Measurements from ENCODE around the gene CLEC4G.
A peak's percentile ranks its signal among the peaks of the same experiment; 100 is the strongest.
"Not testable (repeated sequence)": the region's sequence is repeated elsewhere in the genome, so short reads cannot be mapped to it uniquely, and the experiment has no call there.

CLEC4G gene

GRCh38 chr19:7772752-7773291, 40.9 kb upstream of the CLEC4G start:
- DNase-seq (ENCODE audit: low read depth), result peak; percentile 34
- H3K4me3 ChIP-seq (ENCODE audit: low read depth, low read length), result no peak overlapping the region
- TF ChIP-seq, protein P1, sequence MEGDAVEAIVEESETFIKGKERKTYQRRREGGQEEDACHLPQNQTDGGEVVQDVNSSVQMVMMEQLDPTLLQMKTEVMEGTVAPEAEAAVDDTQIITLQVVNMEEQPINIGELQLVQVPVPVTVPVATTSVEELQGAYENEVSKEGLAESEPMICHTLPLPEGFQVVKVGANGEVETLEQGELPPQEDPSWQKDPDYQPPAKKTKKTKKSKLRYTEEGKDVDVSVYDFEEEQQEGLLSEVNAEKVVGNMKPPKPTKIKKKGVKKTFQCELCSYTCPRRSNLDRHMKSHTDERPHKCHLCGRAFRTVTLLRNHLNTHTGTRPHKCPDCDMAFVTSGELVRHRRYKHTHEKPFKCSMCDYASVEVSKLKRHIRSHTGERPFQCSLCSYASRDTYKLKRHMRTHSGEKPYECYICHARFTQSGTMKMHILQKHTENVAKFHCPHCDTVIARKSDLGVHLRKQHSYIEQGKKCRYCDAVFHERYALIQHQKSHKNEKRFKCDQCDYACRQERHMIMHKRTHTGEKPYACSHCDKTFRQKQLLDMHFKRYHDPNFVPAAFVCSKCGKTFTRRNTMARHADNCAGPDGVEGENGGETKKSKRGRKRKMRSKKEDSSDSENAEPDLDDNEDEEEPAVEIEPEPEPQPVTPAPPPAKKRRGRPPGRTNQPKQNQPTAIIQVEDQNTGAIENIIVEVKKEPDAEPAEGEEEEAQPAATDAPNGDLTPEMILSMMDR (IDR thresholded peaks at IDR 0.05; ENCODE audit: low read depth, low read length, missing control alignments), result no peak

DNA sequence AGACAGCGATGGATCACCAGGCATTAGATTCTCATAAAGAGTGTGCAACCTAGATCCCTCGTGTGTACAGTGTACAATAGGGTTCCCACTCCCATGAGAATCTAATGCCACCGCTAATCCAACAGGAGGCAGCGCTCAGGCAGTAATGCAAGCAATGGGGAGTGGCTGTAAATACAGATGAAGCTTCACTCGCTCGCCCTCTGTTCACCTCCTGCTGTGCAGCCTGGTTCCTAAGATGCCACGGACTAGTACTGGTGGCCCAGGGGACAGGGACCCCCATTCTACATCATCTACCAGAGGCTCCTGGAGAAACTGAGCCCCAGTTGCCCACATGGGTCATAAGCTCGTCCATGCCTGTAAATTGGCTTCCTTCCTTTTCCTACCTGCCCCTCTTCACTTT, 39.2 kb upstream of the CLEC4G start:
- no peak overlapping the region for H3K4me3 ChIP-seq (ENCODE audit: low read depth, low read length)
- TF ChIP-seq, protein P1 (IDR thresholded peaks at IDR 0.05; ENCODE audit: low read depth, low read length, missing control alignments), result no peak
- no peak for DNase-seq (ENCODE audit: low read depth)

DNA sequence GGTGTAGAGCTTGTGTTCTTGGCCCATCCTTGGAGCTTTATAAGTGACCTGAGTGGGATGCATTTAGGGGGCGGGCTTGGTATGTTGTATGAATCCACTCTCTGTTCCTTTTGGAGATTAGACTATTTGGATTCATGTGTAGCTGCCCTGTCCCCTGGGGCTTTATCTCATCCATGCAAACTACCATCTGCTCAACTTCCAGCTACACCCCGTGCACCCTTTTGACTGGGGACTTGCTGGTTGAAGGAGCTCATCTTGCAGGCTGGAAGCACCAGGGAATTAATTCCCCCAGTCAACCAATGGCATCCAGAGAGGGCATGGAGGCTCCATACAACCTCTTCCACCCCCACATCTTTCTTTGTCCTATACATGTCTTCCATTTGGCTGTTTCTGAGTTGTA, 37.3 kb upstream of the CLEC4G start:
- no peak for DNase-seq (ENCODE audit: low read depth)
- no peak overlapping the region for H3K4me3 ChIP-seq (ENCODE audit: low read depth, low read length)
- TF ChIP-seq, protein P1 (IDR thresholded peaks at IDR 0.05; ENCODE audit: low read depth, low read length, missing control alignments), result no peak

- TF ChIP-seq, protein P1 (IDR thresholded peaks at IDR 0.05; ENCODE audit: low read depth, low read length, missing control alignments), result no peak
- no peak for DNase-seq (ENCODE audit: low read depth)
- H3K4me3 ChIP-seq (ENCODE audit: low read depth, low read length), result no peak overlapping the region
Measured at GRCh38 chr19:7767487-7767886, 35.6 kb upstream of the CLEC4G start.

DNA sequence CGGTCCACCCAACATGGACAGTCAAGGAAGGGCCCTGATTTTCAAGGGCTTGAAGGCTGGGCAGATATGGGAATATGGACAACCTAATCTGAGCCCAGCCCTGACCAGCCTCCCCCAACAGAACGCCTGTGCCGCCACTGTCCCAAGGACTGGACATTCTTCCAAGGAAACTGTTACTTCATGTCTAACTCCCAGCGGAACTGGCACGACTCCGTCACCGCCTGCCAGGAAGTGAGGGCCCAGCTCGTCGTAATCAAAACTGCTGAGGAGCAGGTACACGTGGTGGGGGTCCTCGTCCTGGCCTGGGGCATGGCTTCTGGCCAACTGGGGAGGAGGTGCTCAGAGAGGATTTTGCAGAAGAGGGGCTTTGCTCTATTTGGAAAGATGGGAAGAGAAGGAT, 34.6 kb upstream of the CLEC4G start:
- no peak overlapping the region for H3K4me3 ChIP-seq (ENCODE audit: low read depth, low read length)
- TF ChIP-seq, protein P1 (IDR thresholded peaks at IDR 0.05; ENCODE audit: low read depth, low read length, missing control alignments), result no peak
- DNase-seq (ENCODE audit: low read depth), result no peak

DNA sequence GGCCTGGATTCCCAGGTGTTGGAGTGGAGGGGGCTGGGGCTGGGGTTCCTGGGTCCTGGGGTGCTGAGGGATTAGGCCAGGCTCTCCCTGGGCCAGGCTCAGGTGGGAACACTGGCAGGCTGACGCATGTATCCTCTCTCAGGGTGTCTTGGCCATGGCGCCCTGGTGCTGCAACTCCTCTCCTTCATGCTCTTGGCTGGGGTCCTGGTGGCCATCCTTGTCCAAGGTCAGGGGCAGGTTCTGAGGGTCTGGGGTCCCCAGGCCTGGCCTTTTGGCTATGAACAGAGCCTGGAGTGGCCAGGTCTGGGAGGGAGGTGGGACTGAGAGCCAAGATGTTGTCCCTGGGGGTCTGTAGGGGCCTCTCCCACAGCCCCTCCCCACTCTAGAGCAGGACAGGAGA, 33.1 kb upstream of the CLEC4G start:
- not testable (repeated sequence) for H3K4me3 ChIP-seq (ENCODE audit: low read depth, low read length); DNase-seq (ENCODE audit: low read depth)

- not testable (repeated sequence) for DNase-seq (ENCODE audit: low read depth); H3K4me3 ChIP-seq (ENCODE audit: low read depth, low read length)
Measured at GRCh38 chr19:7764157-7764556, 32.2 kb upstream of the CLEC4G start.

DNA sequence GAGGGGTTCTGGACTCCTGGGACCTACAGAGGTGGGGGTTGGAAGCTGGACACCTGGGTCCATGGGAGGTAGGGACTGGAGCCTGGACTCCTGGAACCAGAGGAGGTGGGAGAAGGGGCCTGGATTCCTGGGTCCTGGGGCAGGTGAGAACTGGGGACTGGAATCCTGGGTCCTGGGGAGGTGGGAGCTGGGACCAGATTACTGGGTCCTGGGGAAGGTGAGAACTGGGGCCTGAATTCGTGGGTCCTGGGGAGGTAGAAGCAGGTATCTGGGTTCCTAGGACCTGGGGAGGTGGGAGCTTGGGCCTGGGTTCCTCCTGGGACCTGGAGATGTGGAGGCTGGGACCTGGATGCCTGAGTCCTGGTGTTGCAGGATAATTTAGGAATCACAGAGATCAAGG, 31.8 kb upstream of the CLEC4G start:
- no peak for DNase-seq (ENCODE audit: low read depth)
- TF ChIP-seq, protein P1 (IDR thresholded peaks at IDR 0.05; ENCODE audit: low read depth, low read length, missing control alignments), result no peak
- no peak overlapping the region for H3K4me3 ChIP-seq (ENCODE audit: low read depth, low read length)

Data from GM12864 (cell line).